ENCODE data around the gene TRNP1. TPM values are rescaled to one million over a fixed set of nuclear protein-coding genes. Genes with fewer than 3 reads are reported as not detected.

Gene TRNP1
- polyA plus RNA-seq, 3 donors: 0.55 to 2.8 (median 0.92) TPM

DNA sequence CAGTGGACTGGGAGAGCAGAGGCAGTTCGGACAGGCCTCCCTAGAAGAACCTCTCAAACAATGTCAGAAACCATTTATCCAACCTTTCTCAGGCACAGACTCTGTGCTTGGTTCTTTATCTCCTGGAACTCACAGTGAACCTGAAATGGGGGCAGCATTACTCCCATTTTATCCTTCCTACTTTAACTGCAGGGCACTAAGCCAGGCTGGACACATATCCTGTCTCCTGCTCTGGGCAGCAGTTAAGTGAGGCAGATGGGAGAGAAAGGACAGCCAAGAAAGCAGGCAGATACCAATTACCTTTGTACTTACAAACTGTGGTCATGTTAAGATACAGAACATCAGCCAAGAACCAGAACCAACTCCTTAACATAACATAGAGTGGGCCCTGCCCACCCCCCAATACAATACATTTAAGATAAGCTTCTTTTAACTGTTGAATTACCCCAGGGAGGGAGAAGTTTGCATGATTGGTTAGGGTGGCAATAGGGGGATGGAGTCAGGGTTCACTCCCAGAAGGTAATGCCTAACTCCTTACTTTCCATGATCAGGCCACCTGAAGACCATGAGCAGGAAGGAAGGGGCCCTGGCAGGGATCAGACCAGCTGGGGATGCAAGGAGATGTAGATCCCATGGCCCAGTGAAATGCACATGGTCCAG is 44.1 kb upstream of the TRNP1 start:
- peaks cover 19 to 26% of the 10 kb centered on the region in 2 donors for H3K36me3 Mint-ChIP-seq
- no peak overlapping the region for H3K4me2 ChIP-seq (replicated peaks; ENCODE audit: extremely low read depth, low read length, poor library complexity, severe bottlenecking)
- no peak overlapping the region for H3K9ac ChIP-seq (ENCODE audit: insufficient read depth, low read length, poor library complexity, severe bottlenecking)
- no peak overlapping the region for H3K4me3 ChIP-seq (replicated peaks in 1 of 3; ENCODE audit: low read depth in 2 of 3, low read length in 3 of 3)
- TF ChIP-seq, protein P1, sequence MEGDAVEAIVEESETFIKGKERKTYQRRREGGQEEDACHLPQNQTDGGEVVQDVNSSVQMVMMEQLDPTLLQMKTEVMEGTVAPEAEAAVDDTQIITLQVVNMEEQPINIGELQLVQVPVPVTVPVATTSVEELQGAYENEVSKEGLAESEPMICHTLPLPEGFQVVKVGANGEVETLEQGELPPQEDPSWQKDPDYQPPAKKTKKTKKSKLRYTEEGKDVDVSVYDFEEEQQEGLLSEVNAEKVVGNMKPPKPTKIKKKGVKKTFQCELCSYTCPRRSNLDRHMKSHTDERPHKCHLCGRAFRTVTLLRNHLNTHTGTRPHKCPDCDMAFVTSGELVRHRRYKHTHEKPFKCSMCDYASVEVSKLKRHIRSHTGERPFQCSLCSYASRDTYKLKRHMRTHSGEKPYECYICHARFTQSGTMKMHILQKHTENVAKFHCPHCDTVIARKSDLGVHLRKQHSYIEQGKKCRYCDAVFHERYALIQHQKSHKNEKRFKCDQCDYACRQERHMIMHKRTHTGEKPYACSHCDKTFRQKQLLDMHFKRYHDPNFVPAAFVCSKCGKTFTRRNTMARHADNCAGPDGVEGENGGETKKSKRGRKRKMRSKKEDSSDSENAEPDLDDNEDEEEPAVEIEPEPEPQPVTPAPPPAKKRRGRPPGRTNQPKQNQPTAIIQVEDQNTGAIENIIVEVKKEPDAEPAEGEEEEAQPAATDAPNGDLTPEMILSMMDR (IDR thresholded peaks at IDR 0.05): no peak
- no peaks in the 10 kb centered on the region for H3K79me2 ChIP-seq (ENCODE audit: insufficient read depth, low read length)
- peaks cover 0 to 3% (median 0%) of the 10 kb centered on the region in 7 donors for H3K9me3 Mint-ChIP-seq
- no peak for DNase-seq
- no peak overlapping the region for H3K27ac ChIP-seq (ENCODE audit: low read depth in 1 of 2, low read length in 2 of 2)
- WGBS (ENCODE audit: insufficient coverage): 80% methylated on average over 1 of the region's 1 CpG
- H3K9me3 ChIP-seq (replicated peaks in 1 of 2; ENCODE audit: control insufficient read depth in 1 of 2, insufficient read depth in 1 of 2, low read length in 2 of 2): no peaks in the 10 kb centered on the region
- no peak overlapping the region for H2AFZ ChIP-seq (ENCODE audit: insufficient read depth, low read depth, low read length, poor library complexity, severe bottlenecking)
- H3K4me3 Mint-ChIP-seq: no peak overlapping the region
- H3K27me3 Mint-ChIP-seq (ENCODE audit: low read depth in 3 of 3): peaks cover 3 to 7% (median 3%) of the 10 kb centered on the region in 3 donors
- peak overlapping the region in 3 of 7 donors; percentile 19 to 62 (median 58) for H3K27ac Mint-ChIP-seq
- intact Hi-C loops (cut with micrococcal nuclease): no loop called here
- H3K36me3 ChIP-seq (replicated peaks in 1 of 2; ENCODE audit: control insufficient read depth in 1 of 2, insufficient read depth in 2 of 2, low read length in 2 of 2): peaks cover 19 to 29% of the 10 kb centered on the region in 2 donors
- H3K4me1 Mint-ChIP-seq: no peaks in the 10 kb centered on the region
- H3K27me3 ChIP-seq (ENCODE audit: control insufficient read depth in 2 of 2, insufficient read depth in 2 of 2, low read length in 2 of 2): no peaks in the 10 kb centered on the region
- H4K20me1 ChIP-seq (ENCODE audit: insufficient read depth, low read length): no peaks in the 10 kb centered on the region
- H3K4me1 ChIP-seq (ENCODE audit: control insufficient read depth in 1 of 2, insufficient read depth in 2 of 2, low read length in 2 of 2): no peaks in the 10 kb centered on the region

DNA sequence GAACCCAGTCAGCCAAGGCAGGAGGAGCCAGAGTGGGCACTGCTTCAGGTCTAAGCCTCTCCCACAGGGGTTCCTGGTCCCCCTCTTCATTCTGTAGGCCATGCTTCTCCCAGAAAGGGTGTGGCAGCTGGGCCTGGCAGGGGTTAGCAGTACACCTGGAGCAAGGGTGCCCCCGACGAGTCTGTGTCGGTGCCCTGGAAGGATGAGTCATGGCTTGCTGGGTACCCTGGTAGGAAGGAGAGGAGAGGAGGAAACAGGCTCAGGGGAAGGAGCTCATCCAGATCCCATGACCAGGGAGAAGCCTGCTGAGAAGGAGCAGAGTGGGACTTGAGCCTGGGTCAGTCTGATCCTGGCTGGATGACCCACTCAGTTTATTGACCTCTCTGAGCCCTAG is 43.6 kb upstream of the TRNP1 start:
- Histone ChIP-seq H3K9me3 (replicated peaks in 1 of 2; ENCODE audit: control insufficient read depth in 1 of 2, insufficient read depth in 1 of 2, low read length in 2 of 2) (no peaks in the 10 kb centered on the region), H4K20me1 (ENCODE audit: insufficient read depth, low read length) (no peaks in the 10 kb centered on the region), H3K9ac (ENCODE audit: insufficient read depth, low read length, poor library complexity, severe bottlenecking) (no peak overlapping the region), H2AFZ (ENCODE audit: insufficient read depth, low read depth, low read length, poor library complexity, severe bottlenecking) (no peak overlapping the region), H3K36me3 (replicated peaks in 1 of 2; ENCODE audit: control insufficient read depth in 1 of 2, insufficient read depth in 2 of 2, low read length in 2 of 2) (peaks cover 15 to 24% of the 10 kb centered on the region in 2 donors), H3K27ac (ENCODE audit: low read depth in 1 of 2, low read length in 2 of 2) (no peak overlapping the region), H3K4me3 (replicated peaks in 1 of 3; ENCODE audit: low read depth in 2 of 3, low read length in 3 of 3) (no peak overlapping the region), H3K79me2 (ENCODE audit: insufficient read depth, low read length) (no peaks in the 10 kb centered on the region), H3K4me2 (replicated peaks; ENCODE audit: extremely low read depth, low read length, poor library complexity, severe bottlenecking) (no peak overlapping the region), H3K4me1 (ENCODE audit: control insufficient read depth in 1 of 2, insufficient read depth in 2 of 2, low read length in 2 of 2) (no peaks in the 10 kb centered on the region), H3K27me3 (ENCODE audit: control insufficient read depth in 2 of 2, insufficient read depth in 2 of 2, low read length in 2 of 2) (no peaks in the 10 kb centered on the region)
- Mint-ChIP-seq H3K4me1 (no peaks in the 10 kb centered on the region), H3K27me3 (ENCODE audit: low read depth in 3 of 3) (peaks cover 3 to 8% (median 3%) of the 10 kb centered on the region in 3 donors), H3K27ac (peak overlapping the region in 1 of 7 donors; percentile 9), H3K9me3 (peaks cover 0 to 3% (median 0%) of the 10 kb centered on the region in 7 donors), H3K4me3 (no peak overlapping the region), H3K36me3 (peaks cover 18 to 21% of the 10 kb centered on the region in 2 donors)
- WGBS (ENCODE audit: insufficient coverage): 48% methylated on average over 3 of the region's 3 CpGs
- TF ChIP-seq, protein P1 (IDR thresholded peaks at IDR 0.05): no peak
- DNase-seq: no peak
- intact Hi-C loops (cut with micrococcal nuclease): no loop called here
